Right atrium auricular region (tissue), 2 donors: ENCODE data around the gene C10orf71. TPM values are rescaled to one million over a fixed set of nuclear protein-coding genes. Genes with fewer than 3 reads are reported as not detected.

Experiments used
- DNase-seq: peaks from one replicate; pipeline ENCODE4 v3.0.0-alpha.2; 2019; ENCODE audit warnings: low spot score
- H3K27ac ChIP-seq, 2 donors: fragments of 200-600 bp; sonication (generic); 1 replicate in 1 of 2; 2 replicates in 1 of 2; pipeline ENCODE4 v1.5.1; 2016 to 2019
- H3K27me3 ChIP-seq, 2 donors: fragments of 200-600 bp; sonication (generic); one replicate each; pipeline versions ENCODE4 v1.5.1 to v1.6.0; 2017 to 2019
- H3K36me3 ChIP-seq: fragments of 200-600 bp; sonication (generic); one replicate; pipeline ENCODE4 v1.5.1; 2016
- H3K4me1 ChIP-seq, 2 donors: fragments of 200-600 bp; sonication (generic); one replicate each; pipeline versions ENCODE4 v1.5.1 to v1.6.0; 2017 to 2019
- H3K4me3 ChIP-seq, 2 donors: fragments of 200-600 bp; sonication (generic); 1 replicate in 1 of 2; 2 replicates in 1 of 2; pipeline ENCODE4 v1.5.1; 2017 to 2019; ENCODE audit warnings: mild to moderate bottlenecking in 1 of 2, moderate library complexity in 1 of 2
- H3K9me3 ChIP-seq, 2 donors: fragments of 200-600 bp; sonication (generic); one replicate each; pipeline ENCODE4 v1.5.1; 2019
- total RNA-seq, 2 donors: library from RNA; depleted of rRNA; stranded (reverse); fragments of >200 nt; gene quantifications; one replicate each; pipeline ENCODE4 v1.1.0, GENCODE V29; 2016
- TF ChIP-seq, protein P1 (sequence below), 2 donors: fragments of 200-600 bp; sonication (generic); IDR thresholded peaks; one replicate each; pipeline ENCODE4 v1.5.1; 2019; ENCODE audit warnings: antibody characterized with exemption in 2 of 2

C10orf71 gene
- total RNA-seq, 2 donors from 2014 or later = 34.9 to 48.2 TPM

DNA sequence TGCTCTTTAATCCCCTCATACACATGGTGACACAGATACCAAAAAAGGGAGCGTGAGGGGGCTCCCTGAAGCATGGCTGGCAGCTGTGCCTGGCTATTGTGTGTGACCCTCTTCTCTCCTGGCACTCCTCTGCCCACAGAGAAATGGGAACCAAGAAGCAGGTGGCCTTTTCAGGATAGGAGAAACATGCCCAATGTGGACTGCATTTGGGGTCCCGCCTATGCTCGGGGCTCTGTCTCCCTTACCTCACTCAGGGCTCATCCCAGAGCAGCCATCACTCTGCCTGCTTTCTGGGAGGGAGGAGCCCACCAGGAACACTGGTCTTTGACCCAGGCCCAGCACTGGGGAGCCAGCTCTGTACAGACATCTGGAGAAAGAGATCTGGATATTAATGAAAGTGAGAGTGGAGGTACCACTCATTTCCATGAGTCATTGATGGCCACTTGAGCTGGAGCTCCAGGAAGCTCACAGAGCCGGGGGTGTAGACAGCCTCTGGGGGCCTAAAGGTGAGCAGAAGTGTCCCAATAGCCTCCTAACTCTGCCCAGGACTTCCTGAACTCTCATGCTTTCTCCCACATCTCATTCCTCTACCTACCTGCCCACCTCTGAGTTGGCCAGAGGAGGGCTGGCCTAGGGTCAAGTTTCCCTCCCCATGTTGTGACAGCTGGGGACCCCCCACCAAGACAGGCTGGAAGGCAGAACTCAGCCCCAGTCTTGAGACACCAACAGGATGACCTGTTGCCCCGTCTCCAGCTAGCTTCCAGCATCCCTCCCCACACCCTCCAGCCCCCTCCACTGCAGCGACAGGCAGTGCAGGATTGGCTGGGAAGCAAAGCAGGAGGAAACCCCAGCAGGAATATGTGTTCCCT is 54.3 kb downstream of the C10orf71 start:
- Histone ChIP-seq H3K4me1 (no peaks in the 10 kb centered on the region), H3K27ac (no peak overlapping the region), H3K27me3 (no peaks in the 10 kb centered on the region), H3K36me3 (no peaks in the 10 kb centered on the region), H3K9me3 (peaks cover 0 to 19% of the 10 kb centered on the region in 2 donors), H3K4me3 (no peak overlapping the region)
- DNase-seq = peak; percentile 55
- TF ChIP-seq, protein P1, sequence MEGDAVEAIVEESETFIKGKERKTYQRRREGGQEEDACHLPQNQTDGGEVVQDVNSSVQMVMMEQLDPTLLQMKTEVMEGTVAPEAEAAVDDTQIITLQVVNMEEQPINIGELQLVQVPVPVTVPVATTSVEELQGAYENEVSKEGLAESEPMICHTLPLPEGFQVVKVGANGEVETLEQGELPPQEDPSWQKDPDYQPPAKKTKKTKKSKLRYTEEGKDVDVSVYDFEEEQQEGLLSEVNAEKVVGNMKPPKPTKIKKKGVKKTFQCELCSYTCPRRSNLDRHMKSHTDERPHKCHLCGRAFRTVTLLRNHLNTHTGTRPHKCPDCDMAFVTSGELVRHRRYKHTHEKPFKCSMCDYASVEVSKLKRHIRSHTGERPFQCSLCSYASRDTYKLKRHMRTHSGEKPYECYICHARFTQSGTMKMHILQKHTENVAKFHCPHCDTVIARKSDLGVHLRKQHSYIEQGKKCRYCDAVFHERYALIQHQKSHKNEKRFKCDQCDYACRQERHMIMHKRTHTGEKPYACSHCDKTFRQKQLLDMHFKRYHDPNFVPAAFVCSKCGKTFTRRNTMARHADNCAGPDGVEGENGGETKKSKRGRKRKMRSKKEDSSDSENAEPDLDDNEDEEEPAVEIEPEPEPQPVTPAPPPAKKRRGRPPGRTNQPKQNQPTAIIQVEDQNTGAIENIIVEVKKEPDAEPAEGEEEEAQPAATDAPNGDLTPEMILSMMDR (IDR thresholded peaks at IDR 0.05) = no peak

GRCh38 chr10:49353895-49354566 is 55.1 kb downstream of the C10orf71 start:
- H3K4me1 ChIP-seq = no peaks in the 10 kb centered on the region
- no peak for DNase-seq
- TF ChIP-seq, protein P1 (IDR thresholded peaks at IDR 0.05) = no peak

GRCh38 chr10:49354593-49354992 is 55.6 kb downstream of the C10orf71 start:
- H3K27ac ChIP-seq = no peak overlapping the region
- no peaks in the 10 kb centered on the region for H3K27me3 ChIP-seq
- TF ChIP-seq, protein P1 (IDR thresholded peaks at IDR 0.05) = no peak
- H3K4me1 ChIP-seq = peaks cover 0 to under 1% of the 10 kb centered on the region in 2 donors
- no peak for DNase-seq
- H3K9me3 ChIP-seq = peaks cover 0 to 17% of the 10 kb centered on the region in 2 donors
- no peak overlapping the region for H3K4me3 ChIP-seq
- H3K36me3 ChIP-seq = no peaks in the 10 kb centered on the region

More at GRCh38 chr10:49353895-49354566, 55.1 kb downstream of the C10orf71 start:
- Histone ChIP-seq H3K4me3 (no peak overlapping the region), H3K27me3 (no peaks in the 10 kb centered on the region), H3K27ac (no peak overlapping the region), H3K36me3 (no peaks in the 10 kb centered on the region), H3K9me3 (peaks cover 0 to 19% of the 10 kb centered on the region in 2 donors)

DNA sequence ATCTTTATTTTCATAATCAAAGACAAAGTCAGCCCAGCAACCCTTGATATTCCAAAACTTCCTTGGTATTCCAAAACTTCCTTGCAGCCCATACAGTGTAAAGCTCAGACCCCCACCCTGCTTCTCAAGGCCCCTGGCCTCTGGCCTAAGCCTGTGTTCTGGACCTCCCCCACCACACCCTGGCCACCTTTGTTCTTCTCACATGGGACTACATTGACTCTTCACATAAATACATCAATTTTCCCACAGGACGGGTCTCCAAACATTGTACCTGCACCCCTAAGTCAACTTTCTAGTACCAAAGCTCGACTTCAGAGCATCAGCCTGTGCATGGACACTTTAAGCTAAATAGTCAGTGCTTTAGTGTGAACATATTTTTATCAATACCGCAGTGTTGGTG is 56.3 kb downstream of the C10orf71 start:
- no peaks in the 10 kb centered on the region for H3K27me3 ChIP-seq
- TF ChIP-seq, protein P1 (IDR thresholded peaks at IDR 0.05) = no peak
- H3K4me3 ChIP-seq = no peak overlapping the region
- no peak for DNase-seq
- H3K36me3 ChIP-seq = no peaks in the 10 kb centered on the region
- peaks cover 0 to 6% of the 10 kb centered on the region in 2 donors for H3K4me1 ChIP-seq
- peaks cover 0 to 10% of the 10 kb centered on the region in 2 donors for H3K9me3 ChIP-seq
- H3K27ac ChIP-seq = no peak overlapping the region

GRCh38 chr10:49356181-49356580 is 57.2 kb downstream of the C10orf71 start:
- no peaks in the 10 kb centered on the region for H3K27me3 ChIP-seq
- DNase-seq = no peak
- TF ChIP-seq, protein P1 (IDR thresholded peaks at IDR 0.05) = no peak
- H3K27ac ChIP-seq = no peak overlapping the region
- H3K4me3 ChIP-seq = no peak overlapping the region
- H3K4me1 ChIP-seq = peaks cover 0 to 16% of the 10 kb centered on the region in 2 donors
- peaks cover 0 to 7% of the 10 kb centered on the region in 2 donors for H3K9me3 ChIP-seq
- no peaks in the 10 kb centered on the region for H3K36me3 ChIP-seq
